Keratinocyte (primary cell): Measurements from ENCODE around the gene EXOC4. TPM values are rescaled to one million over a fixed set of nuclear protein-coding genes. Genes with fewer than 3 reads are reported as not detected.
A peak's percentile ranks its signal among the peaks of the same experiment; 100 is the strongest.

Experiments used
- DNase-seq: peaks from one replicate; pipeline ENCODE4 v3.0.0-alpha.2; 2011; ENCODE audit warnings: low read depth, missing footprints, low spot score
- FAIRE-seq: peaks from 2 replicates; lab custom pipeline; 2011; peaks lifted over from hg19 to GRCh38; lab: Jason Lieb, UNC
- H2AFZ ChIP-seq: 2 replicates; pipeline ENCODE4 v1.6.0; 2012; ENCODE audit warnings: low read length, control low read depth, inconsistent platforms; ENCODE audit not compliant: control insufficient read depth
- H3K27ac ChIP-seq: 2 replicates; pipeline ENCODE4 v1.5.1; 2011; ENCODE audit warnings: low read length; ENCODE audit not compliant: control insufficient read depth, insufficient read depth
- H3K27me3 ChIP-seq: 3 replicates; pipeline ENCODE4 v1.6.0; 2011; ENCODE audit warnings: low read length; ENCODE audit not compliant: control insufficient read depth, insufficient read depth; ENCODE audit errors: extremely low read depth
- H3K36me3 ChIP-seq, 2 experiments: 2 replicates in 1 of 2; 3 replicates in 1 of 2; pipeline ENCODE4 v1.5.1; 2011; ENCODE audit warnings: low read length in 2 of 2, mild to moderate bottlenecking in 1 of 2; ENCODE audit not compliant: control insufficient read depth in 2 of 2, insufficient read depth in 2 of 2; ENCODE audit errors: extremely low read depth in 1 of 2
- H3K4me1 ChIP-seq: 3 replicates; pipeline ENCODE4 v1.5.1; 2011; ENCODE audit warnings: low read length; ENCODE audit not compliant: control insufficient read depth, insufficient read depth; ENCODE audit errors: extremely low read depth
- H3K4me2 ChIP-seq: 3 replicates; pipeline ENCODE4 v1.6.0; 2011; ENCODE audit warnings: low read depth, low read length; ENCODE audit not compliant: control insufficient read depth, insufficient read depth; ENCODE audit errors: extremely low read depth
- H3K4me3 ChIP-seq, 3 experiments: fragments of 200-600 bp in 1 of 3; sonication (generic) in 1 of 3; 2 replicates in 2 of 3; 3 replicates in 1 of 3; pipeline ENCODE4 v1.5.1; 2011 to 2016; ENCODE audit warnings: low read length in 3 of 3, mild to moderate bottlenecking in 3 of 3, control low read depth in 2 of 3, inconsistent platforms in 1 of 3, low read depth in 1 of 3, mixed read lengths in 1 of 3, mixed run types in 1 of 3, moderate library complexity in 1 of 3; ENCODE audit not compliant: control insufficient read depth in 2 of 3, insufficient read depth in 2 of 3; ENCODE audit errors: extremely low read depth in 1 of 3
- H3K79me2 ChIP-seq: 2 replicates; pipeline ENCODE4 v1.6.0; 2012; ENCODE audit warnings: low read length; ENCODE audit not compliant: control insufficient read depth, insufficient read depth
- H3K9ac ChIP-seq: 3 replicates; pipeline ENCODE4 v1.6.0; 2011; ENCODE audit warnings: low read length; ENCODE audit not compliant: control insufficient read depth, insufficient read depth; ENCODE audit errors: extremely low read depth
- H3K9me1 ChIP-seq: 3 replicates; pipeline ENCODE4 v1.6.0; 2011; ENCODE audit warnings: low read length; ENCODE audit not compliant: control insufficient read depth, insufficient read depth; ENCODE audit errors: extremely low read depth
- H3K9me3 ChIP-seq: 2 replicates; pipeline ENCODE4 v1.5.1; 2012; ENCODE audit warnings: low read depth, low read length; ENCODE audit not compliant: control insufficient read depth
- H4K20me1 ChIP-seq: 3 replicates; pipeline ENCODE4 v1.6.0; 2011; ENCODE audit warnings: low read length; ENCODE audit not compliant: control insufficient read depth, insufficient read depth; ENCODE audit errors: extremely low read depth
- EZH2 ChIP-seq: IDR thresholded peaks from one replicate; pipeline ENCODE4 v1.6.1; 2012; ENCODE audit warnings: inconsistent platforms, mild to moderate bottlenecking, low read length, moderate library complexity
- dilution Hi-C: fragments of 300-500 bp; cut with MboI; formaldehyde crosslinking; loops from one replicate; pipeline ENCODE4 v1.7.0; 2020; ENCODE audit warnings: low sequenced_read_pairs; ENCODE audit not compliant: extremely low pct_ligation_motif_present
- polyA plus RNA-seq, 5 experiments: library from polyadenylated mRNA; depleted of rRNA in 3 of 5; stranded (reverse) in 3 of 5; stranded (forward) in 1 of 5; unstranded in 1 of 5; fragments of >200 nt; gene quantifications; 1 replicate in 1 of 5; 2 replicates in 3 of 5; 3 replicates in 1 of 5; pipeline versions ENCODE4 v1.2.1 to v1.2.3, GENCODE V29; 2011 to 2012; ENCODE audit warnings: missing spikeins in 2 of 5, low read depth in 1 of 5, low replicate concordance in 1 of 5
- TF ChIP-seq, protein P1 (sequence below), 3 experiments: IDR thresholded peaks in 1 of 3; conservative IDR thresholded peaks in 1 of 3; optimal IDR thresholded peaks in 1 of 3; 2 replicates in 2 of 3; 3 replicates in 1 of 3; pipeline versions ENCODE3 to v1.5.1; 2011; ENCODE audit warnings: low read length in 3 of 3, mild to moderate bottlenecking in 3 of 3, moderate library complexity in 2 of 3, control low read depth in 1 of 3, inconsistent platforms in 1 of 3; ENCODE audit not compliant: insufficient read depth in 2 of 3; ENCODE audit errors: extremely low read depth in 1 of 3

Gene EXOC4
- polyA plus RNA-seq, 1 donor (not counting 4 experiments of a cell fraction or from before 2014, with no cell fraction given), result 52.6 TPM

DNA sequence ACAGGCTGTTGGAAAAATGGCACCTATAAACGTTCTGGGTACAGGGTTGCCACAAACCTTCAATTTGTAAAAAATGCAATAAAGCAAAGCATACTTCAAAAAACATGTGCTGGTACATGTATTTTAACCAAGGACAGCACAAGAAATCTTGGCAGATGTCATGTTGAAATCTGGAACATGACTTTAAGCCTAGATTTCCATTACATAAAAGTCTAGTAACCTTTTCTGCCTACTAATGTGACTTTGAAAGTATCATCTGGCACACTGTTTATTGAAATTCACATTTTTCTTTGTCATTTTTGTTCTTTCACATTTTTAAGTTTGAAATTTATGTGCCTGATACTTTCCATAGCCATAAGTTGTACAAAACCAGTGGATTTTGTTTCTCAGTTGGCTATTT, 296.8 kb downstream of the EXOC4 start:
- no peaks in the 10 kb centered on the region for H3K79me2 ChIP-seq
- no peaks in the 10 kb centered on the region for H3K27me3 ChIP-seq
- TF ChIP-seq, protein P1, sequence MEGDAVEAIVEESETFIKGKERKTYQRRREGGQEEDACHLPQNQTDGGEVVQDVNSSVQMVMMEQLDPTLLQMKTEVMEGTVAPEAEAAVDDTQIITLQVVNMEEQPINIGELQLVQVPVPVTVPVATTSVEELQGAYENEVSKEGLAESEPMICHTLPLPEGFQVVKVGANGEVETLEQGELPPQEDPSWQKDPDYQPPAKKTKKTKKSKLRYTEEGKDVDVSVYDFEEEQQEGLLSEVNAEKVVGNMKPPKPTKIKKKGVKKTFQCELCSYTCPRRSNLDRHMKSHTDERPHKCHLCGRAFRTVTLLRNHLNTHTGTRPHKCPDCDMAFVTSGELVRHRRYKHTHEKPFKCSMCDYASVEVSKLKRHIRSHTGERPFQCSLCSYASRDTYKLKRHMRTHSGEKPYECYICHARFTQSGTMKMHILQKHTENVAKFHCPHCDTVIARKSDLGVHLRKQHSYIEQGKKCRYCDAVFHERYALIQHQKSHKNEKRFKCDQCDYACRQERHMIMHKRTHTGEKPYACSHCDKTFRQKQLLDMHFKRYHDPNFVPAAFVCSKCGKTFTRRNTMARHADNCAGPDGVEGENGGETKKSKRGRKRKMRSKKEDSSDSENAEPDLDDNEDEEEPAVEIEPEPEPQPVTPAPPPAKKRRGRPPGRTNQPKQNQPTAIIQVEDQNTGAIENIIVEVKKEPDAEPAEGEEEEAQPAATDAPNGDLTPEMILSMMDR (optimal IDR thresholded peaks at IDR 0.05 in 1 of 3, IDR thresholded peaks at IDR 0.05 in 1 of 3, conservative IDR thresholded peaks at IDR 0.05 in 1 of 3; ENCODE audit: extremely low read depth in 1 of 3, insufficient read depth in 2 of 3, low read length in 3 of 3), result no peak
- dilution Hi-C loops, result no loop called here
- peak overlapping the region; percentile 39 for H3K4me2 ChIP-seq
- no peaks in the 10 kb centered on the region for H3K9me1 ChIP-seq
- H3K4me3 ChIP-seq, result no peak overlapping the region
- DNase-seq, result no peak
- H3K27ac ChIP-seq, result no peak overlapping the region
- FAIRE-seq, result no peak
- H2AFZ ChIP-seq, result no peak overlapping the region
- no peaks in the 10 kb centered on the region for H3K9me3 ChIP-seq
- no peaks in the 10 kb centered on the region for H3K36me3 ChIP-seq
- no peaks in the 10 kb centered on the region for H4K20me1 ChIP-seq
- no peak overlapping the region for H3K9ac ChIP-seq
- peaks cover 13% of the 10 kb centered on the region for H3K4me1 ChIP-seq

DNA sequence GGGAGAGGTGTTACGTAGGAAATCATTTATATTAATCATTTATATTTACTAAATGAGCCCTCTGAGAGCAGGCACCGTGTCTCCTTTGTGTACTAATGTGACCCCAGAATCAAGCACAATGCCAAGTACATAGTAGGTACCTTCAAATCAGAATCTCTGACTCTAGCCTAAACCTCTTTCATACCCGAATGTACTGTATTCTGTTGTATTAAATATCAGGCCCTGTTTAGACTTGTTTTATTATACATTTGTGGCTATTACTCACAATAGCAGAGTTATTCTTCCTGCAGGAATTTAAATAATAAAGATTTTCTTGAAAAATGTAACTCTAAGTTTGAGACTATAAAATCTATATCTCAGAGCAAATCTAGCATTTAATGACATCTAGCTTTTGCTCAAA, 297.3 kb downstream of the EXOC4 start:
- Histone ChIP-seq H3K4me1 (peaks cover 13% of the 10 kb centered on the region), H3K4me3 (no peak overlapping the region), H3K9me1 (no peaks in the 10 kb centered on the region), H3K36me3 (no peaks in the 10 kb centered on the region), H4K20me1 (no peaks in the 10 kb centered on the region), H3K9ac (no peak overlapping the region), H3K4me2 (peak overlapping the region; percentile 39), H3K79me2 (no peaks in the 10 kb centered on the region), H3K27me3 (no peaks in the 10 kb centered on the region), H2AFZ (no peak overlapping the region), H3K27ac (no peak overlapping the region), H3K9me3 (no peaks in the 10 kb centered on the region)
- dilution Hi-C loops, result no loop called here
- no peak for TF ChIP-seq EZH2
- TF ChIP-seq, protein P1 (optimal IDR thresholded peaks at IDR 0.05 in 1 of 3, IDR thresholded peaks at IDR 0.05 in 1 of 3, conservative IDR thresholded peaks at IDR 0.05 in 1 of 3; ENCODE audit: extremely low read depth in 1 of 3, insufficient read depth in 2 of 3, low read length in 3 of 3), result no peak
- FAIRE-seq (peak; percentile 55), DNase-seq (no peak)
